IPS-NIHi11 (cell line): ENCODE data around the gene ACAD11.
"Not testable (repeated sequence)": the region's sequence is repeated elsewhere in the genome, so short reads cannot be mapped to it uniquely, and the experiment has no call there.

ENCODE experiments used
- DNase-seq: peaks from one replicate; pipeline ENCODE4 v3.0.0; 2012; ENCODE audit warnings: mixed read lengths, low spot score

The ACAD11 gene

DNA sequence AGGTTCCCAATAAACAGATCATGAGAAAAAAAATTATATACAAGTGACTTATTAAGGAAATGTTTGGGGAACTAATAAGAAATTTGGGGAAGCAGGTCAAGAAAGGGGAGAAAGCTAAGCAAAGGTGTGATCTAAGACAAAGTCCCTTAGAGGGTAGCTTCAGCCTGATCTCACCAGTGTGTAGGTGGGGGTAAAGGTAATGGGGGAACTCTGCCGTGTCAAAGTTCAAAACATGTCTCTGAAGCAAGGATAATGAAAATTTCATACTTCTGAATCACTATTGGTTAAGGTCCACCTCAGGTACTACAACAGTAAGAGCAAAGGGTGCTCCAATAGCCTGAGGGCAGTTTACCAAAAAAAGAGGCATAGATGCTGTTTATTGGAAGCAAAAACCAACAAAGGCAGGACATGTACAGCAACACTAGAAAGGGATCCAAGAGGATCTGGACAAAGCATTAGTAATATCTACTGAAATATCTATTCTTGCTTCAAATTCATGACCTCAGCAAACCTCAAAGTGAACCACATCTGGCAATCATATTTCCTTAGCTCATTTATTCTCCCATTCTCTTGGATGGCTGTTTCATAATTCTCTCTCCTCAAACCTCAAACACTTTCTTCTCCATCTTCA is 6.9 kb downstream of the ACAD11 start:
- DNase-seq = no peak

DNA sequence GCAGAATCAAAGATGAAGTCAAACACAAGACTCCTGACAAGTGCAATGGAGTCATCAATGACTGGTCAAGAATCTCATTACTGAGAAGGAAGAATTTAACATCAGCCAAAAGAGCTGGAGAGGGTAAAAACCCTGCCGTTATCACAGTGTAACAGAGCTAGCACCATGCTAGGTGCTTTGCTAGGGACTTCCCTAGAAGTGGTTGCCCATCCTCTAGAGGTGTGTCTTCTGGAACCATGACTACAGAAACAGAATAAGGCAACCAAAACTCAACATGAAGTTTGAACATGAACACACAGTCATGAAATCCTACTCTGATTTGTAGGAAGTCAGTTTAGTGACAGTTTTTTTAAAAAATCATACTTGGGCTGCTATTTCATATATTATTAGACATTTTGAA is 9.5 kb downstream of the ACAD11 start:
- DNase-seq = no peak

DNA sequence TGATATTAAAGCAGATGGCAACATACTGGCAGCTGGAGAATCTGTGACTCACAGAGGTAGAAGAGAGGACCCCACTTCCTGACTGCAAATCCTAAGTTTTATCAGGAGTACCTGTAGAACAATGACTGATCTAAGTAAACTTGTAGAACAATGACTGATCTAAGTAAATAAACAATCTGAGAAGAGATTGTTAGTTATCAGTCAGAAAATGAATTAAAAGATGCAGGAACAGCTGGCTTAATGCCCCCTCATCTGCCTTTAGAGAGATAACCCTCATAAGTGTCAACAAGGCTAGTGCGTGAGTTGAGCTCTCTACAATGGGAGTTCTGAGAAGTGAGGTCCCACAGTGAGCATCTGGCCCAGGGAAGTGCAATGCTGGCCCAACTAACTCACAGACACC is 14.6 kb downstream of the ACAD11 start:
- no peak for DNase-seq

DNA sequence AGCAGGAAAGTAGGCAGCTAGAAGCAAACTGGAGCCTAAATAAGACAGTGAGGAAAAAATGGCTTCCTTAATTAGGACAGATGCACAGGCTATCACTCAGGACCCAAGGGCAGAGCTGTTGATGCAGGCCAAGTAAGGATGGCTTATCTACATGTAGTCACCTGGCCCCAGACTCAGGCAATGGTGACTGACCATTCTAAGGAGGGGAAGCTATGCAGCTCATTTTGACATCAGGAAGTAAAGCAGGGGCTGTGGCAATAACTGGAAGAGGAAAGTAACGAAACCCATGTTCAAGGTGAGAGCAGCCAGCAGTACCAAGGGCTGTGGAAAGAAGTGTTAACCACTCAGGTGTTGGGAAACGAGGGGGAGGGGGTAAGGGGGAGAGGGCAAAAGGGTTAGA is 16.2 kb downstream of the ACAD11 start:
- DNase-seq = no peak

DNA sequence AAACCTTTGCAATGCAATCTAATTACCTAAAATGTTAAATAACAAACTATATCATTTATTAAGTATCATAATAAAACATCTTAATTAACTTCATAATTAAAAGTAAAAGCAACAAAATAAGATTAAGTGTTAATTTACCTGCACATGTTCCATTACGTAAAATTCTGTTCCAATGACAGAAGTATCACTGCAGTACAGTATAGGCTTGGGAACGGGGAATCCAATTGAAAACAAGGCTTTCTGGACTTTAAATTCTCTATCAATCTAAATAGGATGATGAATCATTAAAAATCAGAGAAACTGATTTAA is 17.1 kb downstream of the ACAD11 start:
- no peak for DNase-seq

DNA sequence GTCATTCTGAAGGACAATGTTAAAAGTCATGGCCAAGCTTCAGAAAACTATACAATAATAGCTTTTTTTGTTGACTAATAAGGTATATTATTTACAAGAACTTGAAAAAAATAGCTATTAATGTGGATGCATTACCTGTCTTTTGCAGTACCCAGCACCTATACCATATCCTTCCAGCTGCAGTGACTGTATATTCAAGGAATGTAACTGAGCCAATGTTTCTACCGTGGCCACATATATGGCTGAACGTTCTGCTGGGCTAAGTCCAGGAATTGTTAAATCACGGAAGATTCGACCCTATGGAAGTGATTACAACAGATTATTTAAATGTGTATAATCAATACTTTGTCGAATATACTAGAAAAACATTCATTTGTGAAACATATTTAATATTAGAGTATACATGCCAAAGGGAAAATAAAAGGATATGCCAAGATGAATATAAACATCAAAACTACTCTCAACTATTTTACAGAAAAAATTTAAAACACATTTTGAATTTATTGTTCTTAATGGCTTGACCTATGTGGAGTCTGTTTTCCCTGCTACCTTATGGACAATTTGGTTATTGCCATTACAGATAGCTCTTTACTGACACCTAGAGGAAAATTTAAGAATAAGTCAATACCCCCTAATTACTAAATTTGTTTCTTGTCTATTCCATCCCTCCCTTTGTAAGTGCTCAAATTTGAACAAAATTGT is 17.6 kb downstream of the ACAD11 start:
- DNase-seq = peak; percentile 57

DNA sequence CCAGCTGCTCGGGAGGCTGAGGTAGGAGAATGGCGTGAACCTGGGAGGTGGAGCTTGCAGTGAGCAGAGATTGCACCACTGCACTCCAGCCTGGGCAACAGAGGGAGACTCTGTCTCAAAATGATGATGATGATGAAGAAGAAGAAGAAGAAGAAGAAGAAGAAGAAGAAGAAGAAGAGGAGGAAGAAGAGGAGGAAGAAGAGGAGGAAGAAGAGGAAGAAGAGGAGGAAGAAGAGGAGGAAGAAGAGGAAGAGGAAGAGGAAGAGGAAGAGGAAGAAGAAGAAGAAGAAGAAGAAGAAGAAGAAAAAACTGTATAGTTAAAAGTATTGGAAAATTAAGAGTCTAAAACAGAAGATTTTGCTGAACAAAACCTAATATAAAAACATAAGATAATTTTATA is 18.2 kb downstream of the ACAD11 start:
- not testable (repeated sequence) for DNase-seq

DNA sequence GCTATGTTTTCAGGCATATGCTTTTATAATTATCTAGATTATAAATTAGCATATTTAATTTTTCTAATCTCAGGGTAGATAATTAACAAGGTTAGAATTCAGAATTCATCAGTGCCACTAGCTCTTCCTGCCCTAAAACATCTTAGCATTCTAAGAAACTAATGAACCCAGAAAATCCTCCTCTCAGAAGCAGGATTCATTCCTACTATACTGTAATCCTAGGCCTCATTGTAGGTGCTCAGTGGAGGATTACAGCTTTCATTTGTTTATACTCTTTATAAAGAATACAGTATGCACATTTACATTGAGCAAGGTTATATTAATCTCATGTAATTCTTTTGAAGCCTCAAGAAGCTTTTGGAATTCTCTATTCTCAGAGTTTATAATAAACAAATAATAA is 20.9 kb downstream of the ACAD11 start:
- no peak for DNase-seq

DNA sequence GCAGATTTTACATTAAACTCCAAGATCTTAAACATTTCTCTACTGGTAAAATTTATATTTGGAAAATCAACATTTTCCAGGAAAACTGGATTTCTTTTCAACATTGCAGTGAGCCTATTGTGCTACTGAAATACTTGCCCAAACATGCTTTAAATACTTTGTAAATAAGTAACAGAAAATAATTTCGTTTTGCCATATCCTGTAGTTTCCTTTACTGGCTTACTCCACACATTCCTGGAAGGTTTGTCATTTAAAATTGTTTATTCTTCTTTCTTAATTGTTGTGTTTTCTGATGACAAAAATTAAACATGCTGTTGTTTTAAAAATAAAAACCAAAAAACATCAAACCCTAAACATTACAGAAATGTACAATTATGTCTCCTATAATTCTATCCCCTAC is 22.0 kb downstream of the ACAD11 start:
- no peak for DNase-seq

DNA sequence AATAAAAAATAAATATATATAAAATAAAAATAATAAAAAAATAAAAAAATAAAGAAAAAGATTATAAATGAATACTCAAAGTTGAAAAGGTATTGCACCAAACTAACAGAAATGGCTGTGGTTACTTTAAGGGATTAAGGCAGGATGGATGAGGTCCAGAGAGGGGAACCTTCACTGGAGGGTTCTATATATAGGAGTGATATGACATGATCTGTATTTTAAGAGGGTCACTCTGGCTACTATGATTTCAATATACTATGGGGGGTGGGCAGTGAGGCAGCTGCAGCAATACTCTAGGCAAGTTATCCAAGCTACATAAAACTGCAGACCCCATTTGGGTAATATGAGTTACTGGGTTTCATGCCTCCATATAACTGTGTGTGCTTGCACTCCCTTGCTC is 24.6 kb downstream of the ACAD11 start:
- no peak for DNase-seq

DNA sequence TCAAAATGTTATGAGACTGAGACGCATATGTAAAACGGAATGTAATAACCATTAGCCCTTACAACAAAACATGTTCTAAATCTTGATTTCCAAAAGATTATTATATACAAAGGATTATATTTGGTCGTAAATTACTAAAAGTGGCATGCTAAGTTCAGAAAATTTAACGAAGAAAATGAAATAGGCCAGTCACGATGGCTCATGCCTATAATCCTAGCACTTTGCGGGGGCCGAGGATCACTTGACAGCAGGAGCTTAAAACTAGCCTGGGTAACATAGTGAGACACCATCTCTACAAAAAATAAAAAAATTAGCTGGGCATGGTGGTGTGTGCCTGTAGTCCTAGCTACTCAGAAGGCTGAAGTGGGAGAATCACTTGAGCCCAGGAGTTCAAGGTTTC is 29.0 kb downstream of the ACAD11 start:
- DNase-seq = no peak

DNA sequence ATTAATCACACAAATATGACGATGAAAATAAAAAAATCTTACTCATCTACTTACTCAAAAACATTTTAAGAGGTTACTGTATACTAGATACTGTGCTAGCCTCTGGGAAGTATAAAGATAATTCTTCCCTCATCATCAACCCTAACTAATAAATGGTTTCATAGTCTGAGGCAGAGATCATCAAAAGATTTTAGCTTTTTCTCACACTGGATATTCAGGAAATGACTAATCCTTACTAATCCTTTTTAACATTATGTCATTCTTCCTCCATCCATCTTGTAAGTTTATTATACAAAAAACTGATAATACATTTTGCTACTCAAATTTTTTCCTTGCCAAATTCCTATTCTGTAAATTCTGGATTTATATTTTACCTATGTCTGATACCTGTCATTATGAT is 29.7 kb downstream of the ACAD11 start:
- DNase-seq = no peak

DNA sequence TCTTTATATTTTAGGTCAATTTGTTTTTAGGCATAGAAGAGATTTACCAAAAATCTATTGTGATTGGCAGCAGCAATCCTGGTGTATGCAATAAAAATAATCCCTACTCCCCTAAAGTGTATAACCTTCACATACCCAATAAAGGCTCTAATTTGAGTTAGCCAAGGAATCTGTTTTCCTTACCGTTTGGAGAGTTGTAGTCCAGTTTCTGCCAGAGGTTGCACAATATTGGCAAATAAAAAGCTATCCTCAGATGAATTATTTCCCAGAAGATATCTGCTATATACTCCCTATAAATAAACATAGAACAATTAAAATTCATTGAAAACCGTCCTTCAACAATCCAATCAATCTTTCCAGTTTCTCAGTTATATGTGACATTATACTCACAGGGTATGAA is 31.5 kb downstream of the ACAD11 start:
- DNase-seq = no peak

DNA sequence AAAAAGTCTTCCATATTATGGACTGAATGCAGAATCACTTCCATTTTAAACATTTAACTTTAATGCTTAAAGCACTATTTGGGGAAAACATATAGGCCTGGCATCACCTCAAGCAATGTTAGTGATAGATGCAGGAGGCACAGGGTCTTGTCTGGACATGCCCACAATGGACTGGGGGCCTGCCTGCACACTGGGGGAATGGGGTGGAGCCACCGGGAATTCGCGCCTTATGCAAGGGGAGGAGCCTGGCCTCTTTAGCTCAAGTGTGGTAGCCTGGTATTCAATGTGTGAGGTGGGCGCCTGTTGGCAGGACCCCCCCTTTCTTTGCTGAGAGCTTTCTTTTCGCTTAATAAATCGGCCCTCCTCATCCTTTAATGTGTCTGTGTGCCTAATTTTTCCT is 32.7 kb downstream of the ACAD11 start:
- no peak for DNase-seq

DNA sequence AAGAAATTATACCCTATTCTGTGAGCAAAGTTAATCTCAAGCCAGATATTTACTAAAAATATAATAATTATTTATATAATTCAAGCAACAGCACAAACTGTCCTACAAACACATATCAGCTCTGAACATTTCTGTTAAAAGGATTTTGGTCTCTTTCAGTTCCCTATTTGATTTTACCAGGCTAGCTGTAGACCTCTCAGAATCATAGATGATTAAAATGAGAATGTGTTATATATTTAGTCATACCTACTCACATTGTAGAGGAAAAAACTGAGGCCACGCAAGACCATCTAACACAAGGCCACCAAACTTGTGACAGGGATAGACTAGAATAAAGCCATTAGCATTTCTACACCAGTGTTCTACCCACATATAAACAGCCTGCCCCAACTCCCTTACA is 34.0 kb downstream of the ACAD11 start:
- DNase-seq = no peak

DNA sequence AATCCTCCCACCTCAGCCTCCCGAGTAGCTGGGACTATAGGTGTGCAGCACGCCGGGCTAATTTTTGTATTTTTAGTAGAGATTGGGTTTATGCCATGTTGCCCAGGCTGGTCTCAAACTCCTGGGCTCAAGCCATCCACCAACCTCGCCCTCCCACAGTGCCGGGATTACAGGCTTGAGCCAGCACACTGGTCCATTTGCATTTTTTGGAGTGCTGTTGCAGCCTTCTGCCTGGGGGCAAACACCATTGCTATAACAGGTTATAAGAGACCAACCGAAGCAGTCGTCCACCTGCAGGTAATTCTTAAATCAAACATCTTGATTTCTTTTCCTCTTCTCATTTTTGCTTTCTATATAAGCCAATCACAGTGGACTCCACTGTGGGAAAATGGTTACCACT is 34.8 kb downstream of the ACAD11 start:
- no peak for DNase-seq

DNA sequence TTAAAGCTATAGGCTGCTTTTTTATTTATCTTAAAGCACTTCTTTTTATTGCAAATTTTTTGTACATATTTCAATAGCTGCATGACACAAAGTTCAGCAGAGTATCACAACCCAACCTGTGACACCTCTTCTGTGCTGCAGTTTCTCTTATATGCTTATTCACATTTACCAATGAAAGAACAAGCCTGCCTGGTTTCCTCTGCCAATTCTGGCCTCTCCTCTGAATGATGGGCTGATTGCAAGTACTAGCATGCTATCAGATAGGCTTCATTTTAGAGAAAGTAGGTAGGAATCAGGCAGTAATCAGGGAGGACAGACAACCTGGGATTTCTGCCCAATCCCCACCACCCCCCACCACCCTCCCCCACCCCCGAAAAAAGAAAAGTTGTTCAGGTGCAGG is 36.0 kb downstream of the ACAD11 start:
- DNase-seq = no peak

DNA sequence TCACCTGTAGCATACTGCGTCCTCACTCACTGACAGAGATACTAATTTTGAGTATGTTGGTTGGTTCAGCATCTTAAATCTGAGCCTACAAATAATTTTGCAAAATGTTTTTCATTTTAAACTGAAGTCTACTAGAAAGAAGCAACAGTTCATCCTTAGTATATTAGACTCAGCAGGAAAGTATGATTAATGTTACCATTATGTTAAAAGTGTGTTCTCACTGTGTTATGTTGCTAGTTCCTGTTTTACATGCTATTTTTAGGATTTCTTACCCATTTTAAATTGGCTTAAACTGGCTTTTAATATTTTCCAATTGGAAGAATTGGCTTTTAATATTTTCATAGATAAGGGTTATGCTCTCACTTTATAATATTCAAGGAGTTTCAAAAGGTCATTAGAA is 36.8 kb downstream of the ACAD11 start:
- DNase-seq = no peak

DNA sequence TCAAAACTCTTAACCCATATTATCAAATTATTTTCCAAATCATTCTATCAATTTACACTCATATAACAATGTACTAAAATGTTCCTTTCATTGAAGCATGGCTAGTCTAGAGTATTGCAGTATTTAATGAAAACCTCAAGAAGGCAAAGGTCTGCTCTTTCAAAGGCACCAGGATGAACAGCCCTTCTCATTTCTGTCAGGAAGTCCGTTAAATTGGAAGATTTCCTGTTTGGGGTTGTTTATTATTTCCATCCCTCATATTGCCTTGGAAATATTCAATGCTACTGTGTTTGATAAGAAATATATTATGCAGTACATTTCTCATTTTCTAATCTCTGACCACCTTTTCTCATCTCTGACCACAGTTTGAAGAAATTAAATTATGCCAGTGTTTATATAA is 37.5 kb downstream of the ACAD11 start:
- DNase-seq = no peak

DNA sequence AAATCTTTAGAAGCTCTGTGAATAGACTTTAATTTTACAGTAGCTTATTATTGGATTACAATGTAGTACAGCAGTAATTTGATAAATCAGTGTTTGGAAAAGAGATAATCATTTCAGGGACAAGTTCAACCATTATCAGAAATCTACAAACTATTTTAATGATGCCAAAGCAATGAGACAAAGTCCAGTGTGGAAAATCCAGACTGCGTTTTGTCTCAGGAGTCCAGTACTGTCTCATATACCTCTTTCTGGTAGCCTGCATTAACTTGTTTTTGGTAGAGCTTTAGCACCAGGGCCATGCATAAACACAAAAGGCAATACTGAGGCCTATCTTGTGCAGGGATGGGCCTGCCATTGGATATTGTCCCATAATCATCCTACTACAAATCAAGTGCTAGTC is 42.8 kb downstream of the ACAD11 start:
- no peak for DNase-seq

DNA sequence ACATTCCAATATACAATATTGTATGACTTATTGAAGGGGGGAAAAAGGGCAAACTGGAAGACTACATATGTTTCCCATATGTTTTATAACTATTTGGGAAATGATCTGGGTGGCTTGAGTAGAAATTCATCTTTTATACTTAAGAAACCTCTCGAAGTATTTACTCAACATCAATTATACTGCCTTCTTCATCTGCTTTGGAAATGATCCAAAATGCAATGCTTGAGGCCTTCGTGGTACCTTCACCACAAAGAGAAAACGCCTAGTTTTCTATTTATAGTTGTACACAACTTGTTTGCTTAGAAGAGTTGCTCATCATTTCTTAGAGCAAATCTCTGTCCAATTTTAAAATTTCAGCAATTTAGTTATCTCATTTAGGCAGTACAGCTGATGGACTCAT is 43.7 kb downstream of the ACAD11 start:
- DNase-seq = no peak

DNA sequence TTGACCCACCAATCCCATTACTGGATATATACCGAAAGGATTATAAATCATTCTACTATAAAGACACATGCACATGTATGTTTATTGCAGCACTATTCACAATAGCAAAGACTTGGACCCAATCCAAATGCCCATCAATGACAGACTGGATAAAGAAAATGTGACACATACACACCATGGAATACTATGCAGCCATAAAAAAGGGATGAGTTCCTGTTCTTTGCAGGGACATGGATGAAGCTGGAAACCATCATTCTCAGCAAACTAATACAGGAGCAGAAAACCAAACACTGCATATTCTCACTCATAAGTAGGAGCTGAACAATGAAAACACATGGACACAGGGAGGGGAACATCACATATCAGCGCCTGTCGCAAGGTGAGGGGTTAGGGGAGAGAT is 44.3 kb downstream of the ACAD11 start:
- not testable (repeated sequence) for DNase-seq

DNA sequence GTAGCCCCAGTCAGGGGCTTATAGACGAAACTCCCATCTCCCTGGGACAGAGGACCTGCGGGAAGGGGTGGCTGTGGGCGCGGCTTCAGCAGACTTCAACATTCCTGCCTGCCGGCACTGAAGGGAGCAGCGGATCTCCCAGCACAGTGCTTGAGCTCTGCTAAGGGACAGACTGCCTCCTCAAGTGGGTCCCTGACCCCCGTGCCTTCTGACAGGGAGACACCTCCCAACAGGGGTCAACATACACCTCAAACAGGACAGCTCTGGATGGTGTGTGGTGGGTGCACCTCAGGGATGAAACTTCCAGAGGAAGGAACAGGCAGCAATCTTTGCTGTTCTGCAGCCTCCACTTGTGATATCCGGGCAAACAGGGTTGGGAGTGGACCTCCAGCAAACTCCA is 53.0 kb downstream of the ACAD11 start:
- DNase-seq = not testable (repeated sequence)

DNA sequence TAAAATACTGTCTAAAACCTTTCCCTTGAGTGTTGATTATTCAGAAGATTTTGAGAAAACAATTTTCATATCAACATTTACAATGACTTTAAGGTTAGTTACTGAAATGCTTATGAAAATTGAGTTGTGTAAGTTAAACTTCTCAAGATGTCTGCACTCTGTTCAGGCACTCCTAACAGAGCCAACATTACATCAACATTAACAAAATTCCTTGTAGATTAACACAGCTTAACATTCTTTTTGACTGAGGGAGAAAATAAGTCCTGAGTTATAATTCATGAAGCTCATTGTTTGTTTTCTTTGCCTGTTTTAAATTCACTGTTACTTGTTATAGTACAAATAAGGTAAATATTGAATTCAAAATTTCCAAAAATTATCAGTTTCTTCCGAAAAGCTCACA is 53.5 kb downstream of the ACAD11 start:
- no peak for DNase-seq
